Suprapubic skin (tissue), 3 donors: ENCODE data around the gene F2RL1.
"Not testable (repeated sequence)": the region's sequence is repeated elsewhere in the genome, so short reads cannot be mapped to it uniquely, and the experiment has no call there.

Source experiments
- POLR2AphosphoS5 ChIP-seq, 3 donors: sonication (generic); formaldehyde crosslinking; IDR thresholded peaks; one replicate each; pipeline ENCODE4 v1.6.1; 2017; ENCODE audit warnings: antibody characterized with exemption in 3 of 3
- TF ChIP-seq, protein P1 (sequence below), 2 donors: fragments of 200-600 bp in 1 of 2; fragments of 450-650 bp in 1 of 2; sonication (generic) in 1 of 2; IDR thresholded peaks; one replicate each; pipeline ENCODE4 v1.5.1; 2016 to 2019; ENCODE audit warnings: antibody characterized with exemption in 2 of 2, mild to moderate bottlenecking in 1 of 2, moderate library complexity in 1 of 2

- TF ChIP-seq, protein P1, sequence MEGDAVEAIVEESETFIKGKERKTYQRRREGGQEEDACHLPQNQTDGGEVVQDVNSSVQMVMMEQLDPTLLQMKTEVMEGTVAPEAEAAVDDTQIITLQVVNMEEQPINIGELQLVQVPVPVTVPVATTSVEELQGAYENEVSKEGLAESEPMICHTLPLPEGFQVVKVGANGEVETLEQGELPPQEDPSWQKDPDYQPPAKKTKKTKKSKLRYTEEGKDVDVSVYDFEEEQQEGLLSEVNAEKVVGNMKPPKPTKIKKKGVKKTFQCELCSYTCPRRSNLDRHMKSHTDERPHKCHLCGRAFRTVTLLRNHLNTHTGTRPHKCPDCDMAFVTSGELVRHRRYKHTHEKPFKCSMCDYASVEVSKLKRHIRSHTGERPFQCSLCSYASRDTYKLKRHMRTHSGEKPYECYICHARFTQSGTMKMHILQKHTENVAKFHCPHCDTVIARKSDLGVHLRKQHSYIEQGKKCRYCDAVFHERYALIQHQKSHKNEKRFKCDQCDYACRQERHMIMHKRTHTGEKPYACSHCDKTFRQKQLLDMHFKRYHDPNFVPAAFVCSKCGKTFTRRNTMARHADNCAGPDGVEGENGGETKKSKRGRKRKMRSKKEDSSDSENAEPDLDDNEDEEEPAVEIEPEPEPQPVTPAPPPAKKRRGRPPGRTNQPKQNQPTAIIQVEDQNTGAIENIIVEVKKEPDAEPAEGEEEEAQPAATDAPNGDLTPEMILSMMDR (IDR thresholded peaks at IDR 0.05), result not testable (repeated sequence)
- TF ChIP-seq POLR2AphosphoS5 (IDR thresholded peaks at IDR 0.05), result not testable (repeated sequence)
These were observed 38.0 kb downstream of the F2RL1 start for GRCh38 chr5:76856800-76857199.
